GM10847 (cell line): ENCODE measurements around the gene DERL3.

Experiments
- POLR2A ChIP-seq: IDR thresholded peaks from 2 replicates; pipeline ENCODE4 v1.6.1; 2011; ENCODE audit not compliant: insufficient read length; ENCODE audit errors: extremely low read depth

DERL3 gene

GRCh38 chr22:23836692-23837495 lies 1.9 kb downstream of the DERL3 start:
- TF ChIP-seq POLR2A = no peak

- TF ChIP-seq POLR2A = no peak
These were observed 2.5 kb downstream of the DERL3 start for GRCh38 chr22:23836281-23836680.

- TF ChIP-seq POLR2A = no peak
These were observed 3.2 kb downstream of the DERL3 start for GRCh38 chr22:23835484-23836144.

DNA sequence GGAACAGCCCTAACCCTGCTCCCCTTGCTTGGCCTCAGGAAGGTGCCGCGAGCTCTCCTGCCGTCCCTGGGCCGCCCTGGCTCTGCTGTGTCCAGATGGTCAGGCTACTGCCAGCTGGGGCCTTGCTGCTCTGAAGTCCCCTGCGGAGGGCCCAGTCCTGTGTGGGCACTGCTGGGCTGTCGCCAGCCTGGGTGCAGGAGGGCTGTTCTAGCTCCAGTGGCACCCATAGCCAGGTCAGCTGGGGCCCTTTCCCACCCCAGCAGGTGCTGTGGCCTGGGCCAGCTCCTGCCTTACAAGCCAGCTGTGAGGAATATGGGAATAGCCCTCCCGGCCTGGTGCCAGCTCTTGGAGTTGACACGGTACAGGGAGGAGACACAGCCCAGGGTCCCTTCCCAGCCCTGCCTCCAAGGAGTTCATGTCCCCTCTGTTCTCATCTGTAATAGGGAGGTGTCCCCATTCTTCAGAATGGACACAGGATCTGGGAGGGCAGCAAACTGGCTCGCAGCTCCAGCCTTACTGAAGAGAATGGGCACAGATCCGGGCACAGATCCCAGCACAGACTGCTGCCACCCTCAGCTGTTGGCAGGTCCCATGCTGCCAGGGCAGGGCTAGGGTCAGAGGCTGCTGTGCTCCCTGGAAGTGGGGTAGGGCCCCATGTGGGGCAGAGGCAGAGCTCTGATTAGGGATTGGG lies 3.9 kb downstream of the DERL3 start:
- no peak for TF ChIP-seq POLR2A

DNA sequence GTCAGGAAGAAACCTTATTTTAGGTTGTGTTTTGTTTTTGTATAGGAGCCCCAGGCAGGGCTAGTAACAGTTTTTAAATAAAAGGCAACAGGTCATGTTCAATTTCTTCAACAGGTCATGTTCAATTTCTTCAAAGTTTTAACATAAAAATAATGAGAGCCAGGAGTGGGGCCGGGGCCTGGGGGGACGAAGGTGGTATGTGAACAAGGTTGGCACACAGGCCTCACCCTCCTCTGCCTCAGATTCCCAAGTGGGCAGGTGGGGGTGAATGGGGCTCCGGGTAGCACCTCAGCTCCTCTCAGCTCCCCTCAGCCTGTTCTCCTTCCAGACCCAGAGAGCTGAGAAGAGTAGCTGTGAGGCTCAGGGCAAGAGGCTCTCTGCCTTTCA lies 4.4 kb downstream of the DERL3 start:
- TF ChIP-seq POLR2A = no peak

DNA sequence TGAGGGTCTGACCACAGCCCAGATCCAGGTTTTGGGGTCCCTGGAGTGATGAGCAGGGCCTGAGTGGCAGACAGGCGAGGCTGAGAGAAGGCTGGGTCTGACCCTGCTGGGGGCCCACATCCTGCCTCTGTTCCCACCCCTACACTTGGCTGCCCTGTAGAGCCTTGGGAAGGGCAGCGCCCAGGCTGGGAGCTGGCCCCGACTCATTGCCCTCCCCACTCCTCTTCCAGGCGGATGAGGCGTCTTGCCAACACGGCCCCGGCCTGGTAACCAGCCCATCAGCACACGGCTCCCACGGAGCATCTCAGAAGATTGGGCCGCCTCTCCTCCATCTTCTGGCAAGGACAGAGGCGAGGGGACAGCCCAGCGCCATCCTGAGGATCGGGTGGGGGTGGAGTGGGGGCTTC lies 4.9 kb downstream of the DERL3 start:
- no peak for TF ChIP-seq POLR2A

DNA sequence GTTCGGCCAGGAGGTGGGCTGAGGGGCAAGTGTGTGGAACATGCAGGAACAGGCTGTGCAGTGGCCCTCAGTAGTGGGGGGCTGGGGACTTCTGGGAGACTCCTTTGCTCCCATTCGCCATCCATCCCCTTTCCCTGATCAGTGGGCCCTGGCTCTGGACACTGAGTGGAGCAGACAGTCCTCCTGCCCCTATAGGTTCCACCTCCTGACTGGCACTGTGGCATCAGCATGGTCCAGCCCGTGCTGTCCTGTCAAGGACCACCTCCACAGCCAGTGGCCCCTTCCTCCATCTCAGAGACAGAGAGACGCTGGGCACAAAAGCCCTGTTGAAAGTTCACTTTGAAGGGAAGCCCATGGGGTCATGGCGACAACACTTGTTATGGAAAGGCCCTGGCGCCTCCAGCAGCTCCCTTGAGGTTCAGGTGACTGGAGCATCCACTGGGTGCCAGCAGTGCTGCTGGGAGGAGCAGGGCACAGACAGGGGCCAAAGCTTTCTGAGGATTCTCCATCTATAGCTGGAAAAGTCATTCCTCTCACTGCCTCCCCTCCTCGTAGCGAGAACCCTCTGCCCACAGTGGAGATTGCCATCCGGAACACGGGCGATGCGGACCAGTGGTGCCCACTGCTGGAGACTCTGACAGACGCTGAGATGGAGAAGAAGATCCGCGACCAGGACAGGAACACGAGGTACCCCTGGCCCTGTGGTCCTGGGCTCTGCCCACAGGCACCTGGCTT lies 5.6 kb downstream of the DERL3 start:
- TF ChIP-seq POLR2A = no peak

DNA sequence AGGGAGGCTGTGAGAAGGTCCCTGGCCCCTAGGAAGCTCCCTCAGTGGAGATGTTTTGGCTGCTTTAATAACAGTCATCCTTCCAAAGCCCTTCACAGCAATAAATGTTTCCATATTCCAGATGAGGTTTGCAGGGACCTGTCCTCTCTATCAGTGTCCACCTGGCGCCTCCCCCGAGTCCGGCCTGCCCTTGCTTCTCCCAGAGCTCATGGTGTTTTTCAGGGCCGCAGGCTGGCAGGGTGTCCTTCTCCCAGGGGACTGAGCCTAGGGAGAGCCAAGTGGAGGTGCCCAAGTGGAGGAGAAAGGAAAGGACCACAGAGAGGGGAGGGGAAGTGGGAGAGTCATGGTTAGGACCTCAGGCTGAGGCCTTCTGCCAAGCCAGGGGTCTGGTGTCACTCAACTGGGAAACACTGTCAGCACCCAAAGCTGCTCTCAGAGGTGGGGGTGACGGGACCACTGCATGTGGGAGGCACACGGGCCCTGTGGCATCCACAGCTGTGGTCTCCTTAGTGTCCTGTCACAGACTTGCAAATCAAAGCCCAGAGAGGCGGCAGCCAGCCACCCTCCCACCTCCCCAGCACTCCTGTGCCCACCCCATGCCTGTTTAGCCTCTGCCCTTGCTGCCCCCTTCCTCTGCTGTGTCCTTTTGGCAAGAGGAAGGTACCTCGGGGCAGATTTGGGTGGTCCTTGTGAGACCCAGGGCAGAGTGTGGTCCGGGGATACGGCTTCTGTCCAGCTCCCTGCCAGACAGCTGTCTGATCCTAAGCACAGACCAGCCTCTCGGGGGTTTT lies 6.4 kb downstream of the DERL3 start:
- no peak for TF ChIP-seq POLR2A

- TF ChIP-seq POLR2A = no peak
These were observed 7.0 kb downstream of the DERL3 start for GRCh38 chr22:23831781-23832180.

DNA sequence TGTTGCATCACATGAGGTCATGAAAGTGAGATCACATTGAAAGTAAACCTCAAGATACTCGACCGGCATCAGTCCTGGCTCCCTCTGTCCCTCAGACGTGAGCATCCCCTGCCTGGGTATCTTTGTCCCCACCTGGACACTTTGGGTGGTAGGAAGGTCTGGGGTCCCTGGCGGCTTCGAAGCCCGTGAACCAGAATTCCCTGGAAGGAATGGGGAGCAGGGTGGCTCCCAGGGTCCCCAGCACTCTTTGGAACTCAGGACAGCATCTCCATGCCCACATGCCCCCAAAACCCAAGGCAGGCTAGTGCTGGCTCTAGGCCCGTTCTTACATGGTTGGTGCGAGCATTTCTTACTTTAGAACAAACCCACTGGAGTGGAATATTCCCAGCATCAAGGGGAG lies 7.5 kb downstream of the DERL3 start:
- no peak for TF ChIP-seq POLR2A

DNA sequence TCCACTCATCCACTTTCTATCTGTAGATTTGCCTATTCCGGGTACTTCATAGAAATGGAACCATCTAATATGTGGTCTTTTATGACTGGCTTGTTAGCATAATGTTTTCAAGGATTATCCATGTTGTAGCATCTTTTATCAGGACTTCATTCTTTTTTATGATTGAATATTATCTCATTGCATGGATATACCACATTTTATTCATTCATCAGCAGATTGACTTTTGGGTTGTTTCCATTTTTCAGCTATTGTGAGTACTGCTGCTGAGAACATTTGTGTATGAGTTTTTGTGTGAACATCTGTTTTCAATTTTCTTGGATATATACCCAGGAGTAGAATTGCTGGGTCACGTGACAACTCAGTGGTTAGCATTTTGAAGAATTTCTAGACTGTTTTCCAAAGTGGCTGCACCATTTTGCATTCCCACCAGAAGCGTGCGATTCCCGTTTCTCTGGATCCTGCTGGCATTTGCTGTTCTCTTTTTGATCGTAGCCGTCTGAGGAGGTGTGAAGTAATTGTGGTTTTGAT lies 8.9 kb downstream of the DERL3 start:
- no peak for TF ChIP-seq POLR2A

DNA sequence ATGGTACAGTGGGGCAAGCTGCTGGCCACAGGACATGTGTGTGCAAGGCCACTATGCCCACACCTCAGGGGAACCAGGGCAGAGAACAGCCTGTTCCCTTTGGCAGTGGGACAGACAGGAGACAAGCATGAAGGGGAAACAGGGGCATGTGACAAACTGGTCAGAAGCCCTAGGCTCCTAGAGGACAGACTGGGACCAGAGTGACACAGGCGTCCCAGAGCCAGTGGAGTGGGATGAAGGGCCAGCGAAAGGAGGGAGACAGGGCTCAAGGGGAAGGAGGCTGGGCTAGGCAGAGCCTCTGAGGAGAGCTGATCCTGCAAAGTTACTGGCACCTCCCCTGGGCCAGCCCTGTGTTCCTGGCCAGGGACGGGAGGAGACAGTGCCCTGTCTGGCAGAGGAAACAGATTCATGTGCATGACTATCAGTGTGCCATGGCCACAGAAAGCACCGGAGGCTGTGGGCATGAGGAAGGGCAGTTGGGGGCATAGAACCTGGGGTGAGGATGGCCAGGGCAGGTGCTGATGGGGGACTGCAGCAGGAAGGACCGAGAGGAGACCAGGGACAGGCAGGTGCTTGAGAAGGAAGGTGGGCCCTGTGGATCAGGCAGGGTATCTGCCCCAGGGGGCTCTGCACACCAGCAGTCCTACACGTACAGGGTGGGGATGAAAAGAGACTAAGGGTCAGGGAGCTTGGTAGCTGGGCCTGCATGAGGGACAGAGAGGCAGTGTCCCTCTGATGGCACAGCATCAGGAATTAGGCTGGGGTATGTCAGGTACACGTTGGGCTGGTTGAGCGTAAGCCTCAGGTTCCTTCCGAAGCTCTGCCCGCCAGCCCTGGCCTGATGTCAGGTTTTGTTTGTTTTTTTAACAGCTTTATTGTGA lies 9.8 kb downstream of the DERL3 start:
- no peak for TF ChIP-seq POLR2A

DNA sequence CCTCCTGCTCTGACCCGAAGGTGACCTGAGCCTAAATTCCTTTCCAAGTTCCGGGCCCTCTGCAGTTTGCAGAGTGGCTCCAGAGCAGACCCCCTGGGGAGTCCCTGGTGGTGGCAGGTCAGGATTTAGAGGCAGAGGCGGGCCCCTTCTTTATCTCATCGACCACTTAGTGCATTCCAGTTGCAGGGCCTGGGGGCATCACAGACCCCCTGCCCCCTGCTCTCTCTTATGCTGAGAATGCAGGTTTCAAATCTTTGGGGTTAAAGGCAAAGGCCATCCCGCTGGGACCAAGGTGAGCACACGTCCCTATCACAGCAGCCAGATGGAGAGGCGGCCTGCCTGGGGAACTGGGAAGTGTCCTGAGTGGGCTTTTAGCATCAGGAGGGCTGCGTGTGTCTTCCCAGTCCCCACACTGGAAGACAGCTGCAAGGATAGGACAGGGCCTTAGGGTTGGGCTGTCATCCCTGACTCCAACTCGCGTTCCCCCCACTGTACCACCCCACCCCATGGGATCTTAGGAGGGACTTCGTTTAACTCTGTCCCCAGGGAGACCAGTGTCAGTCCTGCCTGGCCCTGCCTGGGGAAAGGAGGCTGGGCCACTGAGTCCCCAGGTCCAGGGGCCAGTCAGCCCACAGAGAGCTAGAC lies 11.3 kb downstream of the DERL3 start:
- TF ChIP-seq POLR2A = no peak
